H1 (cell line): ENCODE measurements around the gene OTOS. TPM values are rescaled to one million over a fixed set of nuclear protein-coding genes. Genes with fewer than 3 reads are reported as not detected.

Experiments
- CTCF ChIA-PET: fragments of 300-600 bp; sonication (Branson Sonifier 250); formaldehyde crosslinking; loops from one replicate; lab custom pipeline; 2021; ENCODE audit not compliant: partially characterized antibody; lab: Charles Lee
- POLR2A ChIA-PET: fragments of 300-600 bp; sonication (Branson Sonifier 250); formaldehyde crosslinking; loops from one replicate; lab custom pipeline; 2021; ENCODE audit warnings: inconsistent platforms; ENCODE audit not compliant: partially characterized antibody; lab: Charles Lee
- DNase-seq, 2 experiments: peaks; one replicate each; pipeline versions ENCODE4 v3.0.0 to v3.0.0-alpha.2; 2010 to 2022; ENCODE audit warnings: low spot score in 2 of 2, low read depth in 1 of 2, mixed read lengths in 1 of 2
- FAIRE-seq: peaks from 2 replicates; lab custom pipeline; 2011; peaks lifted over from hg19 to GRCh38; lab: Jason Lieb, UNC
- H2AFZ ChIP-seq: 2 replicates; pipeline ENCODE4 v1.8.1; 2012; ENCODE audit warnings: low read length, inconsistent platforms
- H2AK5ac ChIP-seq: 2 replicates; pipeline ENCODE4 v1.6.1; 2013; ENCODE audit warnings: low read depth, low read length
- H2BK120ac ChIP-seq: replicated peaks from 2 replicates; pipeline ENCODE3; 2013; ENCODE audit warnings: low read depth, low read length, inconsistent platforms
- H2BK12ac ChIP-seq: 2 replicates; pipeline ENCODE4 v1.6.1; 2013; ENCODE audit warnings: low read depth, low read length
- H2BK15ac ChIP-seq: 2 replicates; pipeline ENCODE4 v1.6.1; 2013; ENCODE audit warnings: low read length
- H2BK20ac ChIP-seq: 2 replicates; pipeline ENCODE4 v1.6.1; 2013; ENCODE audit warnings: low read length
- H2BK5ac ChIP-seq: 2 replicates; pipeline ENCODE4 v1.6.1; 2013; ENCODE audit warnings: low read depth, low read length
- H3K14ac ChIP-seq: 2 replicates; pipeline ENCODE4 v1.6.1; 2013; ENCODE audit warnings: inconsistent platforms; ENCODE audit not compliant: insufficient read length
- H3K18ac ChIP-seq: 2 replicates; pipeline ENCODE4 v1.6.1; 2013; ENCODE audit warnings: low read length; ENCODE audit errors: extremely low read depth
- H3K23ac ChIP-seq: 2 replicates; pipeline ENCODE4 v1.6.1; 2013; ENCODE audit warnings: inconsistent platforms; ENCODE audit not compliant: insufficient read length
- H3K23me2 ChIP-seq: 2 replicates; pipeline ENCODE4 v1.6.1; 2013; ENCODE audit warnings: low read depth, low read length
- H3K27ac ChIP-seq: 2 replicates; pipeline ENCODE4 v1.6.1; 2011; ENCODE audit warnings: low read depth, low read length, inconsistent platforms
- H3K27me3 ChIP-seq, 4 experiments: replicated peaks in 1 of 4; 1 replicate in 1 of 4; 2 replicates in 3 of 4; pipeline versions ENCODE4 v1.6.1 to v1.8.1; 2011 to 2013; ENCODE audit warnings: low read length in 3 of 4, mild to moderate bottlenecking in 3 of 4, inconsistent platforms in 2 of 4, mixed read lengths in 2 of 4, moderate library complexity in 1 of 4; ENCODE audit not compliant: control insufficient read depth in 3 of 4, insufficient read depth in 3 of 4; ENCODE audit errors: extremely low read depth in 1 of 4
- H3K36me3 ChIP-seq, 4 experiments: 2 replicates each; pipeline versions ENCODE4 v1.6.1 to v1.8.1; 2011 to 2013; ENCODE audit warnings: mild to moderate bottlenecking in 4 of 4, low read length in 3 of 4, moderate library complexity in 2 of 4, control low read depth in 1 of 4, inconsistent platforms in 1 of 4; ENCODE audit not compliant: insufficient read depth in 4 of 4, control insufficient read depth in 2 of 4
- H3K4ac ChIP-seq: replicated peaks from 2 replicates; pipeline ENCODE3; 2013; ENCODE audit warnings: low read length, low read depth, mixed read lengths, inconsistent platforms; ENCODE audit not compliant: insufficient read length
- H3K4me1 ChIP-seq, 4 experiments: replicated peaks in 1 of 4; 1 replicate in 1 of 4; 2 replicates in 3 of 4; pipeline versions ENCODE4 v1.6.1 to v1.8.1; 2011 to 2013; ENCODE audit warnings: low read length in 3 of 4, inconsistent platforms in 2 of 4, mixed read lengths in 1 of 4; ENCODE audit not compliant: insufficient read depth in 4 of 4, control insufficient read depth in 3 of 4
- H3K4me2 ChIP-seq, 2 experiments: 2 replicates each; pipeline versions ENCODE4 v1.6.1 to v1.8.1; 2011 to 2013; ENCODE audit warnings: low read depth in 2 of 2, low read length in 2 of 2, control low read depth in 1 of 2, inconsistent platforms in 1 of 2, mild to moderate bottlenecking in 1 of 2; ENCODE audit not compliant: insufficient read depth in 1 of 2
- H3K4me3 ChIP-seq, 4 experiments: fragments of 200-600, 300-600 bp in 1 of 4; sonication (generic), shearing (Covaris generic), sonication (Bioruptor Twin) in 1 of 4; 2 replicates each; pipeline versions ENCODE4 v1.5.1 to v1.8.1; 2011 to 2016; ENCODE audit warnings: low read length in 4 of 4, low read depth in 3 of 4, control low read depth in 2 of 4, inconsistent platforms in 2 of 4, mild to moderate bottlenecking in 2 of 4, mixed read lengths in 1 of 4, moderate library complexity in 1 of 4; ENCODE audit not compliant: insufficient read depth in 2 of 4; ENCODE audit errors: extremely low read depth in 1 of 4
- H3K56ac ChIP-seq: replicated peaks from 2 replicates; pipeline ENCODE3; 2013; ENCODE audit warnings: low read depth, mild to moderate bottlenecking, mixed read lengths, low read length, inconsistent platforms; ENCODE audit not compliant: insufficient read length
- H3K79me1 ChIP-seq: 2 replicates; pipeline ENCODE4 v1.6.1; 2013; ENCODE audit warnings: low read depth, low read length, control low read depth
- H3K79me2 ChIP-seq, 2 experiments: 2 replicates each; pipeline versions ENCODE4 v1.6.1 to v1.8.1; 2012 to 2013; ENCODE audit warnings: low read length in 2 of 2, mild to moderate bottlenecking in 2 of 2, inconsistent platforms in 1 of 2; ENCODE audit not compliant: insufficient read depth in 2 of 2, control insufficient read depth in 1 of 2
- H3K9ac ChIP-seq, 4 experiments: replicated peaks in 1 of 4; 1 replicate in 1 of 4; 2 replicates in 3 of 4; pipeline versions ENCODE4 v1.6.1 to v1.8.1; 2011 to 2013; ENCODE audit warnings: low read depth in 3 of 4, low read length in 3 of 4, control low read depth in 2 of 4, mild to moderate bottlenecking in 2 of 4, moderate library complexity in 2 of 4, inconsistent platforms in 1 of 4; ENCODE audit errors: extremely low read depth in 1 of 4
- H3K9me3 ChIP-seq, 2 experiments: 2 replicates each; pipeline versions ENCODE4 v1.6.1 to v1.8.1; 2012 to 2013; ENCODE audit warnings: mild to moderate bottlenecking in 2 of 2, moderate library complexity in 2 of 2, control low read depth in 1 of 2, inconsistent platforms in 1 of 2, low read depth in 1 of 2, low read length in 1 of 2, mixed read lengths in 1 of 2; ENCODE audit not compliant: insufficient read depth in 2 of 2
- H4K20me1 ChIP-seq, 2 experiments: replicated peaks in 1 of 2; 2 replicates each; pipeline versions ENCODE3 to v1.8.1; 2011 to 2013; ENCODE audit warnings: inconsistent platforms in 2 of 2, low read length in 2 of 2, mild to moderate bottlenecking in 1 of 2; ENCODE audit not compliant: insufficient read depth in 2 of 2, control insufficient read depth in 1 of 2
- H4K5ac ChIP-seq: 2 replicates; pipeline ENCODE4 v1.6.1; 2013; ENCODE audit warnings: low read length, low read depth, mixed read lengths, inconsistent platforms; ENCODE audit not compliant: insufficient read length
- H4K8ac ChIP-seq: 2 replicates; pipeline ENCODE4 v1.8.0; 2013; ENCODE audit warnings: mild to moderate bottlenecking, moderate library complexity, low read length, inconsistent platforms; ENCODE audit not compliant: insufficient read depth; ENCODE audit errors: extremely low read depth
- H4K91ac ChIP-seq: replicated peaks from 2 replicates; pipeline ENCODE3; 2013; ENCODE audit warnings: low read length, mixed read lengths, inconsistent platforms; ENCODE audit not compliant: insufficient read length
- BACH1 ChIP-seq: IDR thresholded peaks from 2 replicates; pipeline ENCODE4 v1.6.1; 2012; ENCODE audit warnings: low read length, improper control_type of control experiment
- CBX5 ChIP-seq: fragments of 300-800, 300-1000 bp; sonication (generic); IDR thresholded peaks from 2 replicates; pipeline ENCODE4 v1.7.1; 2016; ENCODE audit warnings: antibody characterized with exemption, low read length, low read depth
- CBX8 ChIP-seq: fragments of 300-800, 300-1000 bp; sonication (generic); IDR thresholded peaks from 2 replicates; pipeline ENCODE4 v1.7.1; 2016; ENCODE audit warnings: low read depth, low read length, borderline replicate concordance
- CEBPB ChIP-seq: IDR thresholded peaks from 2 replicates; pipeline ENCODE4 v1.6.1; 2012; ENCODE audit warnings: low read depth, low read length
- CHD1 ChIP-seq: IDR thresholded peaks from 2 replicates; pipeline ENCODE4 v1.6.1; 2012; ENCODE audit warnings: low read depth, low read length, improper control_type of control experiment
- EP300 ChIP-seq, 2 experiments: IDR thresholded peaks; 1 replicate in 1 of 2; 2 replicates in 1 of 2; pipeline ENCODE4 v1.6.1; 2011 to 2012; ENCODE audit warnings: low read depth in 2 of 2, low read length in 2 of 2, mild to moderate bottlenecking in 2 of 2, borderline replicate concordance in 1 of 2, inconsistent platforms in 1 of 2, moderate library complexity in 1 of 2
- EZH2 ChIP-seq: fragments of 200-600 bp; sonication (generic); IDR thresholded peaks from 2 replicates; pipeline ENCODE4 v1.7.1; 2012; ENCODE audit warnings: low read depth, mild to moderate bottlenecking, moderate library complexity, low read length, inconsistent platforms; ENCODE audit not compliant: severe bottlenecking
- POLR2AphosphoS5 ChIP-seq: IDR thresholded peaks from 2 replicates; pipeline ENCODE4 v1.6.1; 2011; ENCODE audit warnings: low read depth, low read length
- RBBP5 ChIP-seq: IDR thresholded peaks from 2 replicates; pipeline ENCODE4 v1.7.1; 2012; ENCODE audit warnings: low read depth, mild to moderate bottlenecking, inconsistent platforms, low read length, moderate library complexity, borderline replicate concordance
- SP2 ChIP-seq: IDR thresholded peaks from 2 replicates; pipeline ENCODE4 v1.6.1; 2012; ENCODE audit warnings: mild to moderate bottlenecking, low read length, inconsistent platforms
- TEAD4 ChIP-seq: IDR thresholded peaks from 2 replicates; pipeline ENCODE4 v1.6.1; 2012; ENCODE audit warnings: low read depth, low read length, inconsistent platforms, mixed read lengths
- WGBS, 2 experiments: shearing (Covaris generic) in 1 of 2; methylation state at CpG; one replicate each; pipeline versions ENCODE4 v1.1.6 to v1.1.7; 2013 to 2015; ENCODE audit warnings: low lambda C conversion rate in 2 of 2, mixed read lengths in 2 of 2, inconsistent platforms in 1 of 2, low coverage in 1 of 2, missing lambda C conversion rate in 1 of 2; ENCODE audit not compliant: insufficient replicate concordance in 2 of 2, insufficient coverage in 1 of 2, insufficient read length in 1 of 2; ENCODE audit errors: extremely low coverage in 1 of 2, missing lambda C conversion rate in 1 of 2; 5-methylcytosine and 5-hydroxymethylcytosine counted together
- polyA plus RNA-seq, 7 experiments: library from polyadenylated mRNA; depleted of rRNA in 3 of 7; stranded (reverse) in 5 of 7; unstranded in 2 of 7; fragments of >200 nt in 5 of 7; fragments of 200-250 nt in 2 of 7; gene quantifications; 1 replicate in 5 of 7; 2 replicates in 1 of 7; 4 replicates in 1 of 7; pipeline versions ENCODE4 v1.2.1 to v1.2.3, GENCODE V29; 2011 to 2013; ENCODE audit warnings: missing spikeins in 2 of 7, mixed read lengths in 2 of 7
- total RNA-seq: library from RNA; stranded (reverse); fragmentation: NEBNext Ultra II Directional; extraction: Animal tissue kit (Norgen Biotek cat#: 25700); gene quantifications from 2 replicates; pipeline ENCODE4 v1.2.1, GENCODE V29; 2021
- TF ChIP-seq, protein P1 (sequence below): IDR thresholded peaks from 2 replicates; pipeline ENCODE4 v1.6.1; 2011; ENCODE audit warnings: low read length, improper control_type of control experiment
- TF ChIP-seq, protein P2 (sequence below): IDR thresholded peaks from 2 replicates; pipeline ENCODE4 v1.6.1; 2012; ENCODE audit warnings: inconsistent platforms

The OTOS gene
- total and polyA plus RNA-seq, 2 of the 8 experiments (the other 6 are each of a cell fraction or from before 2014, with no cell fraction given), result 0.17 TPM; not detected in 1

DNA sequence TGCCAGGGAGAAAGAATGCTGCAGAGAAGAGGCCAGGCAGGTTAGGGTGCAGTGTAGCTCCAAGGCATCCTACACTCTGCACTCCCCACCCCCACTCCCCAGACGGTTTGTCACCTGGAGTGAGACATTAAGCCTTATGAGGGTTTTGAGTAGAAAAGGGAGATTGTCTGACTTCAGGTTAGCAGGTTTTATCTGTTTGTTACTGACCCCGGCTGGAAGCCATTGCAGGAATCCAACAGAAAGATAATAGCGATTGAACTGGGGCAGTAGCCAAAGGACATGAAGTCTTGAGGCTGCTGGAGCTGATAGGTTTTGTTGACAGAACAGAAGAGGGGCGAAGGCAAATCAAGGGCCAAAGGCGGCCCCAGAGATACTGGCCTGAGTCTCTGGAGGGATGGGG lies 51.2 kb downstream of the OTOS start:
- Histone ChIP-seq H3K4me3 (no peak overlapping the region), H3K79me1 (no peaks in the 10 kb centered on the region), H4K91ac (no peak overlapping the region), H3K4me2 (no peak overlapping the region), H2BK5ac (no peak overlapping the region), H3K9me3 (peaks cover 5 to 8% of the 10 kb centered on the region in 2 experiments; a peak in 2 of 4 replicates), H3K27me3 (no peaks in the 10 kb centered on the region; a peak in 1 of 7 replicates), H3K4me1 (no peaks in the 10 kb centered on the region), H3K27ac (no peak overlapping the region), H2BK20ac (no peak overlapping the region), H4K20me1 (no peaks in the 10 kb centered on the region), H2BK12ac (no peak overlapping the region; the same call in 1 of the 2 replicates), H3K14ac (no peak overlapping the region), H3K36me3 (no peaks in the 10 kb centered on the region), H2BK15ac (no peak overlapping the region), H3K18ac (no peak overlapping the region), H4K8ac (peak overlapping the region; percentile 84; the same call in 1 of the 2 replicates), H3K56ac (no peak overlapping the region), H3K9ac (no peak overlapping the region; a peak in 1 of 7 replicates), H2AFZ (peak overlapping the region; percentile 36; the same call in 1 of the 2 replicates), H3K23me2 (no peaks in the 10 kb centered on the region), H3K79me2 (no peaks in the 10 kb centered on the region), H4K5ac (no peak overlapping the region), H2AK5ac (no peak overlapping the region), H3K4ac (no peak overlapping the region), H2BK120ac (no peak overlapping the region), H3K23ac (no peak overlapping the region)
- 83% methylated on average over 5 of the region's 5 CpGs; no CpG with 5 or more reads in 1 of the 2 experiments for WGBS, 2 experiments
- POLR2A ChIA-PET, result no interaction called here
- DNase-seq (no peak), FAIRE-seq (no peak)
- CTCF ChIA-PET, result no interaction called here
- no peak for TF ChIP-seq EP300 (IDR thresholded peaks at IDR 0.05; ENCODE audit: borderline replicate concordance in 1 of 2, low read depth in 2 of 2, low read length in 2 of 2)
- TF ChIP-seq CBX5, result no peak
- TF ChIP-seq TEAD4, result no peak
- TF ChIP-seq BACH1, result no peak
- no peak for TF ChIP-seq SP2
- no peak for TF ChIP-seq CHD1
- TF ChIP-seq, protein P1, sequence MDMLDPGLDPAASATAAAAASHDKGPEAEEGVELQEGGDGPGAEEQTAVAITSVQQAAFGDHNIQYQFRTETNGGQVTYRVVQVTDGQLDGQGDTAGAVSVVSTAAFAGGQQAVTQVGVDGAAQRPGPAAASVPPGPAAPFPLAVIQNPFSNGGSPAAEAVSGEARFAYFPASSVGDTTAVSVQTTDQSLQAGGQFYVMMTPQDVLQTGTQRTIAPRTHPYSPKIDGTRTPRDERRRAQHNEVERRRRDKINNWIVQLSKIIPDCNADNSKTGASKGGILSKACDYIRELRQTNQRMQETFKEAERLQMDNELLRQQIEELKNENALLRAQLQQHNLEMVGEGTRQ, result no peak
- no peak for TF ChIP-seq RBBP5
- TF ChIP-seq POLR2AphosphoS5, result no peak
- TF ChIP-seq CEBPB, result no peak
- TF ChIP-seq CBX8, result no peak
- TF ChIP-seq EZH2, result no peak
- TF ChIP-seq, protein P2, sequence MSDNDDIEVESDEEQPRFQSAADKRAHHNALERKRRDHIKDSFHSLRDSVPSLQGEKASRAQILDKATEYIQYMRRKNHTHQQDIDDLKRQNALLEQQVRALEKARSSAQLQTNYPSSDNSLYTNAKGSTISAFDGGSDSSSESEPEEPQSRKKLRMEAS, result no peak
